Upper lobe of left lung (tissue), 4 donors: Measurements from ENCODE around the gene ATP2B1.

Experiments used
- CTCF ChIP-seq, 6 experiments: fragments of 450-650 bp in 4 of 6; fragments of 200-600 bp in 2 of 6; sonication (generic) in 2 of 6; IDR thresholded peaks; one replicate each; pipeline ENCODE4 v1.5.1; 2016 to 2019; ENCODE audit warnings: antibody characterized with exemption in 6 of 6
- EP300 ChIP-seq, 4 donors: sonication (generic); formaldehyde crosslinking; IDR thresholded peaks; one replicate each; pipeline ENCODE4 v1.5.1; 2017; ENCODE audit warnings: antibody characterized with exemption in 4 of 4, control low read depth in 2 of 4
- POLR2A ChIP-seq, 4 donors: fragments of 450-650 bp; IDR thresholded peaks; one replicate each; pipeline ENCODE4 v1.5.1; 2016 to 2017; ENCODE audit warnings: antibody characterized with exemption in 4 of 4, mild to moderate bottlenecking in 2 of 4
- POLR2AphosphoS5 ChIP-seq, 2 donors: sonication (generic); formaldehyde crosslinking; IDR thresholded peaks; one replicate each; pipeline ENCODE4 v1.5.1; 2017; ENCODE audit warnings: antibody characterized with exemption in 2 of 2

GRCh38 chr12:89664441-89664840, 44.2 kb downstream of the ATP2B1 start:
- TF ChIP-seq CTCF (IDR thresholded peaks at IDR 0.05): no peak
- TF ChIP-seq POLR2A (IDR thresholded peaks at IDR 0.05): no peak
- TF ChIP-seq POLR2AphosphoS5 (IDR thresholded peaks at IDR 0.05): no peak
- no peak for TF ChIP-seq EP300 (IDR thresholded peaks at IDR 0.05)
